B cell (primary cell): Measurements from ENCODE around the gene KAT2A. TPM values are rescaled to one million over a fixed set of nuclear protein-coding genes. Genes with fewer than 3 reads are reported as not detected.

Source experiments
- ATAC-seq: fragments of 200-7000 bp; cut with Tn5 transposase; one replicate; pipeline ENCODE4 v1.10.0; 2021; ENCODE audit warnings: low read depth, mild to moderate bottlenecking, moderate number of reproducible peaks, moderate library complexity
- CTCF ChIA-PET: fragments of 350-600 bp; sonication (Branson Sonifier 250); formaldehyde crosslinking; loops from one replicate; lab custom pipeline; 2021; ENCODE audit warnings: antibody characterized with exemption, inconsistent platforms; lab: Charles Lee
- POLR2A ChIA-PET: fragments of 350-600 bp; sonication (Branson Sonifier 250); formaldehyde crosslinking; loops from one replicate; lab custom pipeline; 2021; ENCODE audit warnings: antibody characterized with exemption; lab: Charles Lee
- DNase-seq: peaks from one replicate; pipeline ENCODE4 v3.0.0; 2013
- H2AFZ ChIP-seq: 2 replicates; pipeline ENCODE4 v1.6.1; 2012; ENCODE audit warnings: mild to moderate bottlenecking, low read depth, low read length; ENCODE audit not compliant: insufficient read depth, poor library complexity, severe bottlenecking
- H3K27ac ChIP-seq, 2 donors: 1 replicate in 1 of 2; 2 replicates in 1 of 2; pipeline ENCODE4 v1.5.1; 2012 to 2013; ENCODE audit warnings: low read length in 2 of 2, mild to moderate bottlenecking in 2 of 2, moderate library complexity in 1 of 2
- H3K27me3 ChIP-seq, 4 experiments: fragments of 200-600 bp in 1 of 4; sonication (generic) in 1 of 4; replicated peaks in 1 of 4; 1 replicate in 2 of 4; 2 replicates in 2 of 4; pipeline versions ENCODE4 v1.6.1 to v1.7.0; 2013 to 2016; ENCODE audit warnings: low read length in 3 of 4, mild to moderate bottlenecking in 2 of 4, mixed read lengths in 1 of 4, moderate library complexity in 1 of 4; ENCODE audit not compliant: insufficient read depth in 4 of 4, control insufficient read depth in 3 of 4; ENCODE audit errors: control extremely low read depth in 1 of 4
- H3K36me3 ChIP-seq, 2 experiments: replicated peaks in 1 of 2; 1 replicate in 1 of 2; 2 replicates in 1 of 2; pipeline versions ENCODE4 v1.6.1 to v1.7.1; 2013; ENCODE audit warnings: low read length in 1 of 2; ENCODE audit not compliant: insufficient read depth in 2 of 2, control insufficient read depth in 1 of 2; ENCODE audit errors: control extremely low read depth in 1 of 2, extremely low read depth in 1 of 2
- H3K4me1 ChIP-seq, 2 donors: fragments of 200-600 bp in 1 of 2; sonication (generic) in 1 of 2; 1 replicate in 1 of 2; 2 replicates in 1 of 2; pipeline versions ENCODE4 v1.5.1 to v1.6.1; 2013 to 2017; ENCODE audit warnings: low read length in 2 of 2; ENCODE audit not compliant: control insufficient read depth in 2 of 2, insufficient read depth in 2 of 2
- H3K4me2 ChIP-seq: replicated peaks from 2 replicates; pipeline ENCODE3; 2012; ENCODE audit warnings: mild to moderate bottlenecking, low read depth, low read length; ENCODE audit not compliant: poor library complexity, severe bottlenecking
- H3K4me3 ChIP-seq, 5 experiments: fragments of 200-600 bp in 1 of 5; sonication (generic) in 1 of 5; 1 replicate in 3 of 5; 2 replicates in 2 of 5; pipeline versions ENCODE4 v1.5.1 to v1.7.0; 2011 to 2016; ENCODE audit warnings: low read length in 4 of 5, mild to moderate bottlenecking in 4 of 5, low read depth in 2 of 5, control low read depth in 1 of 5, moderate library complexity in 1 of 5; ENCODE audit not compliant: insufficient read depth in 1 of 5; ENCODE audit errors: control extremely low read depth in 1 of 5, extremely low read depth in 1 of 5
- H3K79me2 ChIP-seq: fragments of 200-600 bp; sonication (generic); one replicate; pipeline ENCODE4 v1.6.0; 2016; ENCODE audit warnings: low read length; ENCODE audit not compliant: control insufficient read depth, insufficient read depth
- H3K9ac ChIP-seq: fragments of 200-600 bp; sonication (generic); 2 replicates; pipeline ENCODE4 v1.6.1; 2017; ENCODE audit warnings: mild to moderate bottlenecking, low read length, moderate library complexity
- H3K9me3 ChIP-seq, 3 donors: one replicate each; pipeline versions ENCODE4 v1.6.1 to v1.7.1; 2013; ENCODE audit warnings: low read length in 2 of 3; ENCODE audit not compliant: control insufficient read depth in 2 of 3, insufficient read depth in 1 of 3; ENCODE audit errors: control extremely low read depth in 1 of 3
- H4K20me1 ChIP-seq: 2 replicates; pipeline ENCODE4 v1.6.0; 2012; ENCODE audit warnings: mild to moderate bottlenecking, low read length; ENCODE audit not compliant: insufficient read depth, control insufficient read depth, poor library complexity, severe bottlenecking
- H3K27ac Mint-ChIP-seq: one replicate; pipeline ENCODE4 v1.8.0; 2021; ENCODE audit warnings: mixed read lengths
- H3K27me3 Mint-ChIP-seq: one replicate; pipeline ENCODE4 v1.8.0; 2021; ENCODE audit warnings: mixed read lengths
- H3K4me1 Mint-ChIP-seq: one replicate; pipeline ENCODE4 v1.8.0; 2021; ENCODE audit warnings: mixed read lengths
- H3K4me3 Mint-ChIP-seq: one replicate; pipeline ENCODE4 v1.8.0; 2021; ENCODE audit warnings: mixed read lengths
- H3K9me3 Mint-ChIP-seq: one replicate; pipeline ENCODE4 v1.8.0; 2022; ENCODE audit warnings: mixed read lengths; ENCODE audit not compliant: insufficient read depth
- CTCF ChIP-seq: fragments of 200-600 bp; IDR thresholded peaks from one replicate; pipeline ENCODE4 v1.8.0; 2022; ENCODE audit warnings: antibody characterized with exemption, mild to moderate bottlenecking
- EZH2 ChIP-seq: IDR thresholded peaks from 2 replicates; pipeline ENCODE4 v1.6.1; 2012; ENCODE audit warnings: borderline replicate concordance, low read depth, mild to moderate bottlenecking, moderate library complexity, low read length; ENCODE audit not compliant: insufficient read depth, poor library complexity, severe bottlenecking
- WGBS: methylation state at CpG from one replicate; pipeline ENCODE4 v1.1.5; 2013; ENCODE audit warnings: missing lambda C conversion rate; ENCODE audit not compliant: insufficient coverage; 5-methylcytosine and 5-hydroxymethylcytosine counted together
- intact Hi-C: fragments of 100-400 bp; cut with micrococcal nuclease; formaldehyde crosslinking; loops from one replicate; pipeline ENCODE4 v1.10.0; 2022
- polyA plus RNA-seq: library from polyadenylated mRNA; depleted of rRNA; stranded (reverse); fragments of >200 nt; gene quantifications from 2 replicates; pipeline ENCODE4 v1.2.3, GENCODE V29; 2012
- total RNA-seq, 2 donors: library from RNA; stranded (reverse); fragments of 120-200 nt in 1 of 2; gene quantifications; 1 replicate in 1 of 2; 2 replicates in 1 of 2; pipeline versions ENCODE4 v1.2.3 to v1.2.4, GENCODE V29; 2013 to 2022

KAT2A gene
- total and polyA plus RNA-seq, 2 donors (not counting 1 experiment from before 2014, with no cell fraction given) = 66.3 to 155 TPM

GRCh38 chr17:42127414-42127813 is 6.2 kb upstream of the KAT2A start:
- WGBS = 87% methylated on average over 5 of the region's 6 CpGs
- ChIA-PET POLR2A (no interaction called here), CTCF (interaction anchor here (0.7 to 1.2 kb wide), 2 partner anchors 9 to 12 kb away, joined by 3 read pairs; no protein-coding TSS in a partner anchor)

GRCh38 chr17:42126836-42127235 is 5.7 kb upstream of the KAT2A start:
- intact Hi-C loops = no loop called here
- no peak for DNase-seq
- Histone ChIP-seq H4K20me1 (peaks cover 21% of the 10 kb centered on the region), H3K36me3 (peaks cover 0 to 49% of the 10 kb centered on the region in 2 experiments), H3K4me1 (peaks cover 13 to 14% of the 10 kb centered on the region in 2 donors), H3K79me2 (peaks cover 16% of the 10 kb centered on the region), H3K9me3 (no peaks in the 10 kb centered on the region), H3K9ac (no peak overlapping the region), H3K27me3 (no peaks in the 10 kb centered on the region), H3K4me3 (no peak overlapping the region), H2AFZ (no peak overlapping the region), H3K27ac (peak overlapping the region; percentile 4 to 40), H3K4me2 (no peak overlapping the region)
- POLR2A ChIA-PET = no interaction called here
- peak overlapping the region; percentile 51 for H3K27ac Mint-ChIP-seq
- CTCF ChIA-PET = no interaction called here
- no peaks in the 10 kb centered on the region for H3K27me3 Mint-ChIP-seq
- no peaks in the 10 kb centered on the region for H3K9me3 Mint-ChIP-seq
- no peak for ATAC-seq
- TF ChIP-seq EZH2 (no peak), CTCF (no peak)
- 76% methylated on average over 2 of the region's 3 CpGs for WGBS
- peaks cover 18% of the 10 kb centered on the region for H3K4me1 Mint-ChIP-seq
- H3K4me3 Mint-ChIP-seq = no peak overlapping the region

More at GRCh38 chr17:42127414-42127813, 6.2 kb upstream of the KAT2A start:
- no peak for ATAC-seq
- DNase-seq = no peak
- Mint-ChIP-seq H3K4me3 (no peak overlapping the region), H3K4me1 (peaks cover 24% of the 10 kb centered on the region), H3K27me3 (no peaks in the 10 kb centered on the region), H3K27ac (no peak overlapping the region), H3K9me3 (no peaks in the 10 kb centered on the region)
- Histone ChIP-seq H3K36me3 (peaks cover 0 to 49% of the 10 kb centered on the region in 2 experiments), H3K4me2 (no peak overlapping the region), H2AFZ (no peak overlapping the region), H3K9ac (no peak overlapping the region), H3K9me3 (no peaks in the 10 kb centered on the region), H3K27me3 (no peaks in the 10 kb centered on the region), H3K4me1 (peaks cover 19 to 20% of the 10 kb centered on the region in 2 donors), H4K20me1 (peaks cover 23% of the 10 kb centered on the region), H3K4me3 (no peak overlapping the region), H3K79me2 (peaks cover 21% of the 10 kb centered on the region), H3K27ac (peak overlapping the region in 1 of 2 donors; percentile 40)
- TF ChIP-seq CTCF = no peak
- TF ChIP-seq EZH2 = no peak
- intact Hi-C loops = no loop called here
